OCI-LY1 (cell line): ENCODE results near the gene PLPPR3.

Source experiments
- H2AFZ ChIP-seq: fragments of 200-600 bp; sonication (generic), shearing (Covaris generic); 2 replicates; pipeline ENCODE4 v1.6.0; 2014; ENCODE audit warnings: antibody characterized with exemption, mild to moderate bottlenecking, low read length
- H3F3A ChIP-seq: fragments of 200-600 bp; sonication (generic), shearing (Covaris generic); 2 replicates; pipeline ENCODE4 v1.6.0; 2014; ENCODE audit warnings: mild to moderate bottlenecking, antibody characterized with exemption, low read length, moderate library complexity; ENCODE audit not compliant: insufficient read depth
- H3K27ac ChIP-seq: fragments of 200-600 bp; sonication (generic); 2 replicates; pipeline ENCODE4 v1.5.1; 2014; ENCODE audit warnings: low read length, mixed run types, mild to moderate bottlenecking, low read depth; ENCODE audit not compliant: poor library complexity, severe bottlenecking
- H3K27me3 ChIP-seq: fragments of 200-600 bp; sonication (generic); 2 replicates; pipeline ENCODE4 v1.6.0; 2014; ENCODE audit warnings: antibody characterized with exemption, mild to moderate bottlenecking, low read length, moderate library complexity; ENCODE audit not compliant: insufficient read depth
- H3K36me3 ChIP-seq: fragments of 200-600 bp; sonication (generic); 2 replicates; pipeline ENCODE4 v1.6.1; 2014; ENCODE audit warnings: mild to moderate bottlenecking, antibody characterized with exemption, low read length, moderate library complexity, mixed read lengths; ENCODE audit not compliant: insufficient read depth
- H3K4me1 ChIP-seq: fragments of 200-600 bp; sonication (generic); 2 replicates; pipeline ENCODE4 v1.5.1; 2014; ENCODE audit warnings: mild to moderate bottlenecking, low read length, moderate library complexity; ENCODE audit not compliant: insufficient read depth, severe bottlenecking
- H3K4me2 ChIP-seq: fragments of 200-600 bp; sonication (generic), shearing (Covaris generic); 2 replicates; pipeline ENCODE4 v1.6.1; 2014; ENCODE audit warnings: low read length
- H3K4me3 ChIP-seq: fragments of 200-600 bp; sonication (generic); 2 replicates; pipeline ENCODE4 v1.5.1; 2014; ENCODE audit warnings: low read length, low read depth, mild to moderate bottlenecking, mixed read lengths; ENCODE audit not compliant: poor library complexity, severe bottlenecking
- H3K79me2 ChIP-seq: fragments of 200-600 bp; shearing (Covaris generic); 2 replicates; pipeline ENCODE4 v1.6.1; 2016; ENCODE audit warnings: mixed run types, low read length, mixed read lengths; ENCODE audit not compliant: insufficient read depth
- H3K9ac ChIP-seq: fragments of 200-600 bp; sonication (generic), shearing (Covaris generic); 2 replicates; pipeline ENCODE4 v1.6.1; 2014; ENCODE audit warnings: mild to moderate bottlenecking, low read length, mixed read lengths
- H3K9me2 ChIP-seq: fragments of 200-600 bp; sonication (generic), shearing (Covaris generic); 2 replicates; pipeline ENCODE4 v1.6.1; 2014; ENCODE audit warnings: low read depth, mild to moderate bottlenecking, low read length, mixed read lengths
- H3K9me3 ChIP-seq: fragments of 200-600 bp; shearing (Covaris generic); 2 replicates; pipeline ENCODE4 v1.6.1; 2014; ENCODE audit warnings: low read length, mixed read lengths
- H4K20me1 ChIP-seq: fragments of 200-600 bp; sonication (generic), shearing (Covaris generic); 2 replicates; pipeline ENCODE4 v1.6.0; 2016; ENCODE audit warnings: mild to moderate bottlenecking, low read length; ENCODE audit not compliant: insufficient read depth
- CTCF ChIP-seq: fragments of 200-600 bp; sonication (generic), shearing (Covaris generic); IDR thresholded peaks from 2 replicates; pipeline ENCODE4 v1.5.1; 2017; ENCODE audit warnings: mild to moderate bottlenecking, antibody characterized with exemption, low read length, moderate library complexity, mixed read lengths
- EZH2 ChIP-seq: fragments of 200-600 bp; sonication (generic), shearing (Covaris generic); IDR thresholded peaks from 2 replicates; pipeline ENCODE4 v1.8.0; 2017; ENCODE audit warnings: borderline replicate concordance, mixed run types, mild to moderate bottlenecking, antibody characterized with exemption, low read length, moderate library complexity, mixed read lengths

The PLPPR3 gene

GRCh38 chr19:788686-788982, 33.1 kb downstream of the PLPPR3 start:
- Histone ChIP-seq H3K36me3 (no peaks in the 10 kb centered on the region), H3F3A (no peaks in the 10 kb centered on the region), H3K9me2 (no peaks in the 10 kb centered on the region), H3K4me1 (peaks cover 5% of the 10 kb centered on the region), H3K4me2 (no peak overlapping the region), H3K27ac (no peak overlapping the region), H3K9me3 (no peaks in the 10 kb centered on the region), H3K79me2 (no peaks in the 10 kb centered on the region), H3K27me3 (peaks cover 9% of the 10 kb centered on the region; the same call in 1 of the 2 replicates), H2AFZ (no peak overlapping the region), H3K9ac (no peak overlapping the region), H4K20me1 (no peaks in the 10 kb centered on the region), H3K4me3 (no peak overlapping the region)
- TF ChIP-seq EZH2 (no peak), CTCF (no peak)

- Histone ChIP-seq H3K9ac (no peak overlapping the region), H3K4me2 (no peak overlapping the region), H3K4me3 (no peak overlapping the region), H3F3A (no peaks in the 10 kb centered on the region), H4K20me1 (no peaks in the 10 kb centered on the region), H3K27me3 (peaks cover 14% of the 10 kb centered on the region), H3K36me3 (no peaks in the 10 kb centered on the region), H3K4me1 (peaks cover 5% of the 10 kb centered on the region), H3K9me2 (no peaks in the 10 kb centered on the region), H3K27ac (no peak overlapping the region), H3K9me3 (no peaks in the 10 kb centered on the region), H2AFZ (no peak overlapping the region), H3K79me2 (no peaks in the 10 kb centered on the region)
- no peak for TF ChIP-seq EZH2
- TF ChIP-seq CTCF, result no peak
Observed at GRCh38 chr19:787536-787935, 34.2 kb downstream of the PLPPR3 start.

- H3K27ac ChIP-seq, result no peak overlapping the region
- H3K9ac ChIP-seq, result no peak overlapping the region
- TF ChIP-seq CTCF (no peak), EZH2 (no peak)
- H2AFZ ChIP-seq, result no peak overlapping the region
- H3K79me2 ChIP-seq, result no peaks in the 10 kb centered on the region
- H3K9me2 ChIP-seq, result no peaks in the 10 kb centered on the region
- no peak overlapping the region for H3K4me3 ChIP-seq
- H3F3A ChIP-seq, result no peaks in the 10 kb centered on the region
- H3K27me3 ChIP-seq, result peaks cover 17% of the 10 kb centered on the region
- no peaks in the 10 kb centered on the region for H3K9me3 ChIP-seq
- H3K4me2 ChIP-seq, result no peak overlapping the region
- H4K20me1 ChIP-seq, result no peaks in the 10 kb centered on the region
- peaks cover 5% of the 10 kb centered on the region for H3K4me1 ChIP-seq
- H3K36me3 ChIP-seq, result no peaks in the 10 kb centered on the region
Observed at GRCh38 chr19:784541-784940, 37.2 kb downstream of the PLPPR3 start.
